Endodermal cell (in vitro differentiated cells): ENCODE data around the gene TBC1D1. TPM values are rescaled to one million over a fixed set of nuclear protein-coding genes. Genes with fewer than 3 reads are reported as not detected.
A peak's percentile ranks its signal among the peaks of the same experiment; 100 is the strongest.

ENCODE experiments used
- DNase-seq: peaks from one replicate; pipeline ENCODE4 v3.0.0-alpha.2; 2017
- H3K27ac ChIP-seq: 2 replicates; pipeline ENCODE4 v1.5.1; 2013; ENCODE audit warnings: mild to moderate bottlenecking, low read depth, low read length, moderate library complexity
- H3K27me3 ChIP-seq: 2 replicates; pipeline ENCODE4 v1.6.1; 2013; ENCODE audit warnings: mild to moderate bottlenecking, low read length, moderate library complexity; ENCODE audit not compliant: insufficient read depth, control insufficient read depth, poor library complexity, severe bottlenecking
- H3K36me3 ChIP-seq: 2 replicates; pipeline ENCODE4 v1.7.0; 2013; ENCODE audit warnings: mild to moderate bottlenecking, low read length, moderate library complexity; ENCODE audit not compliant: control insufficient read depth, insufficient read depth
- H3K4me1 ChIP-seq: one replicate; pipeline ENCODE4 v1.7.0; 2013; ENCODE audit warnings: low read length; ENCODE audit not compliant: control insufficient read depth, insufficient read depth
- H3K4me3 ChIP-seq: 2 replicates; pipeline ENCODE4 v1.5.1; 2013; ENCODE audit warnings: mild to moderate bottlenecking, low read length, moderate library complexity
- H3K9ac ChIP-seq: 2 replicates; pipeline ENCODE4 v1.6.1; 2013; ENCODE audit warnings: mild to moderate bottlenecking, low read length, moderate library complexity; ENCODE audit not compliant: poor library complexity, severe bottlenecking; ENCODE audit errors: extremely low read depth
- H3K9me3 ChIP-seq: 2 replicates; pipeline ENCODE4 v1.6.1; 2013; ENCODE audit warnings: mild to moderate bottlenecking, low read length, moderate library complexity; ENCODE audit not compliant: control insufficient read depth
- H3K27ac Mint-ChIP-seq: 2 replicates; pipeline ENCODE4 v1.8.0; 2020; ENCODE audit warnings: mixed read lengths
- H3K27me3 Mint-ChIP-seq: 2 replicates; pipeline ENCODE4 v1.8.0; 2021; ENCODE audit warnings: mild to moderate bottlenecking, mixed read lengths; ENCODE audit not compliant: insufficient read depth
- H3K36me3 Mint-ChIP-seq: 2 replicates; pipeline ENCODE4 v1.8.0; 2020; ENCODE audit warnings: low read depth, mixed read lengths
- H3K4me1 Mint-ChIP-seq: 2 replicates; pipeline ENCODE4 v1.8.0; 2020; ENCODE audit warnings: mixed read lengths
- H3K4me3 Mint-ChIP-seq: 2 replicates; pipeline ENCODE4 v1.8.0; 2020; ENCODE audit warnings: mild to moderate bottlenecking, moderate library complexity, mixed read lengths
- H3K9me3 Mint-ChIP-seq: 2 replicates; pipeline ENCODE4 v1.8.0; 2020; ENCODE audit warnings: mild to moderate bottlenecking, mixed read lengths
- CTCF ChIP-seq: fragments of 200-600 bp; sonication (generic); conservative IDR thresholded peaks from 2 replicates; pipeline ENCODE4 v1.5.0; 2021; ENCODE audit warnings: antibody characterized with exemption, mild to moderate bottlenecking
- WGBS, 2 experiments: methylation state at CpG; one replicate each; pipeline versions ENCODE4 v1.1.5 to v1.1.7; 2013; ENCODE audit warnings: missing lambda C conversion rate in 2 of 2, mixed read lengths in 1 of 2; ENCODE audit not compliant: insufficient coverage in 1 of 2, insufficient read length in 1 of 2; 5-methylcytosine and 5-hydroxymethylcytosine counted together
- total RNA-seq, 2 donors: library from RNA; stranded (reverse); fragmentation: NEBNext Ultra II Directional in 1 of 2; extraction: Animal tissue kit (Norgen Biotek cat#: 25700) in 1 of 2; gene quantifications; 2 replicates in 1 of 2; 3 replicates in 1 of 2; pipeline ENCODE4 v1.2.1, GENCODE V29; 2021

TBC1D1 gene
- total RNA-seq, 2 donors from 2014 or later = 110 to 122 TPM

- Mint-ChIP-seq H3K27ac (peak overlapping the region; percentile 57), H3K4me1 (peaks cover 37% of the 10 kb centered on the region), H3K4me3 (peak overlapping the region; percentile 7), H3K36me3 (peaks cover 37% of the 10 kb centered on the region), H3K9me3 (no peaks in the 10 kb centered on the region), H3K27me3 (peaks cover 5% of the 10 kb centered on the region)
- Histone ChIP-seq H3K27me3 (no peaks in the 10 kb centered on the region), H3K36me3 (peaks cover 27% of the 10 kb centered on the region), H3K9ac (no peak overlapping the region), H3K27ac (no peak overlapping the region), H3K4me1 (peaks cover 7% of the 10 kb centered on the region), H3K4me3 (no peak overlapping the region), H3K9me3 (no peaks in the 10 kb centered on the region)
- TF ChIP-seq CTCF = no peak
- DNase-seq = no peak
- 90 to 92% methylated on average over 2 to 7 of the region's 7 CpGs for WGBS, 2 experiments
Measured at GRCh38 chr4:38129460-38130227, 238.8 kb downstream of the TBC1D1 start.

- Mint-ChIP-seq H3K27ac (peak overlapping the region; percentile 27), H3K27me3 (peaks cover 5% of the 10 kb centered on the region), H3K4me1 (peaks cover 37% of the 10 kb centered on the region), H3K9me3 (no peaks in the 10 kb centered on the region), H3K4me3 (no peak overlapping the region), H3K36me3 (peaks cover 31% of the 10 kb centered on the region)
- WGBS, 2 experiments = 79 to 100% methylated on average over 1 to 3 of the region's 3 CpGs
- H3K27ac ChIP-seq = no peak overlapping the region
- no peaks in the 10 kb centered on the region for H3K27me3 ChIP-seq
- no peak for DNase-seq
- no peaks in the 10 kb centered on the region for H3K9me3 ChIP-seq
- peaks cover 7% of the 10 kb centered on the region for H3K4me1 ChIP-seq
- peaks cover 28% of the 10 kb centered on the region for H3K36me3 ChIP-seq
- H3K9ac ChIP-seq = no peak overlapping the region
- TF ChIP-seq CTCF = no peak
- no peak overlapping the region for H3K4me3 ChIP-seq
Measured at GRCh38 chr4:38130884-38131283, 240.0 kb downstream of the TBC1D1 start.

- H3K9me3 Mint-ChIP-seq = no peaks in the 10 kb centered on the region
- Histone ChIP-seq H3K36me3 (peaks cover 31% of the 10 kb centered on the region), H3K27me3 (no peaks in the 10 kb centered on the region), H3K9me3 (no peaks in the 10 kb centered on the region), H3K4me1 (peaks cover 7% of the 10 kb centered on the region), H3K9ac (no peak overlapping the region), H3K4me3 (no peak overlapping the region), H3K27ac (peak overlapping the region; percentile 59)
- peak overlapping the region; percentile 7 for H3K27ac Mint-ChIP-seq
- H3K4me1 Mint-ChIP-seq = peaks cover 37% of the 10 kb centered on the region
- H3K36me3 Mint-ChIP-seq = peaks cover 33% of the 10 kb centered on the region
- peaks cover 5% of the 10 kb centered on the region for H3K27me3 Mint-ChIP-seq
- WGBS, 2 experiments = 31 to 46% methylated on average over 9 to 11 of the region's 12 CpGs
- peak; percentile 25 for TF ChIP-seq CTCF
- peak; percentile 88 for DNase-seq
- H3K4me3 Mint-ChIP-seq = no peak overlapping the region
Measured at GRCh38 chr4:38131371-38132091, 240.6 kb downstream of the TBC1D1 start.
